Left lobe of liver (tissue), 2 donors: ENCODE results near the gene TMEM117. TPM values are rescaled to one million over a fixed set of nuclear protein-coding genes. Genes with fewer than 3 reads are reported as not detected.
A peak's percentile ranks its signal among the peaks of the same experiment; 100 is the strongest.
"Not testable (repeated sequence)": the region's sequence is repeated elsewhere in the genome, so short reads cannot be mapped to it uniquely, and the experiment has no call there.

ENCODE experiments used
- ATAC-seq: fragments of 200-7000 bp; cut with Tn5 transposase; one replicate; pipeline ENCODE4 v1.9.1; 2020; ENCODE audit warnings: mild to moderate bottlenecking, moderate library complexity
- DNase-seq: peaks from one replicate; pipeline ENCODE4 v3.0.0-alpha.2; 2020; ENCODE audit warnings: low spot score
- total RNA-seq: library from RNA; stranded (reverse); gene quantifications from one replicate; pipeline ENCODE4 v1.2.1, GENCODE V29; 2021
- donor health status: DM: no; HTN: no; CAD: no; lungs with moderate emphysema.
- donor health status: DM: no; HTN: yes; CAD: no.

Gene TMEM117
- total RNA-seq, 1 donor from 2014 or later = 2.8 TPM

DNA sequence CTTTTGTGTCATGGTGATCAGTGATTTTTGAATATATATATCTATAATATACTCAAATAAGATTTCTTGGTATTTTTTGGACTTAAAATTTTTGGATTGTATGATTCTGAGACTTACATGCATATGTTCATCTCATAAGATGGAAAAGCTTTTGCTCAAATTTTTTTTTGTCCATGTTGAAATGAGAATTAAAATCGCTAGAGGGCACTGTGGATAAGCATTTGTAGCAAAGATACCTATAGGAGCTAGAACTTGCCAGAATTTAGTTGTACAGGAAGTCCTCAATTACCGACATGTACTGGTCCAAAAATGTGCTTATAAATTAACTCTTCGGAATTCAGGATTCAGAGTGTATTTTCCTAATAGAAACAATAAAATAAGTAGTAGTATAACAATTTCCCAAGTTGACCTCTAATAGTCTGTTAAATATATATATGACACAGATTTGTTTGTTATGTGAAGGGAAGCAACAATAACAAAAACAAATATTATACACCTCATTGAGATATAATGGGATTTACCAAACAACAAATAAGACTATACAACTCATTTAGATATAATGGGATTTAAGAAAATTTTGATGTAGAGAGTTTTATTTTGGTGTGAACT is 179.6 kb downstream of the TMEM117 start:
- DNase-seq (no peak), ATAC-seq (peak; percentile 71)

DNA sequence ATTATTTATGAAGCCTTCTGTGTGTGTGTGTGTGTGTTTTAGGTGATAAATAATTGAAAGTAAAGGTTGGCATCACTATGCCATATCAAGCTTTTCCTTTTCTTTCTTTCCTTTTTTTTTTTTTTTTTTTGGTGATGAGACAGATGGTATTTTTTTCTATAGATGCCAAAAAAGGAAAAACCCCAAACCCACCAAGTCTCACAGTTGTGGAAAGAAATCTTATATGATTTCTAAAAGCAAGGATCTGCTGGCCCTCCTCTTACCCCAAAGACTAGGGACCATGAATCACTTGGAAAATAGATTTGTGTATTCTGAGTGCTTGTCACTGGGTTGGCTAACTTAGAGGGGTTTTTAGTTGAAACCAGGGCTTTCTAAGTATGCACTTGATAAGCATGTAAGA is 181.3 kb downstream of the TMEM117 start:
- ATAC-seq = no peak
- DNase-seq = no peak

DNA sequence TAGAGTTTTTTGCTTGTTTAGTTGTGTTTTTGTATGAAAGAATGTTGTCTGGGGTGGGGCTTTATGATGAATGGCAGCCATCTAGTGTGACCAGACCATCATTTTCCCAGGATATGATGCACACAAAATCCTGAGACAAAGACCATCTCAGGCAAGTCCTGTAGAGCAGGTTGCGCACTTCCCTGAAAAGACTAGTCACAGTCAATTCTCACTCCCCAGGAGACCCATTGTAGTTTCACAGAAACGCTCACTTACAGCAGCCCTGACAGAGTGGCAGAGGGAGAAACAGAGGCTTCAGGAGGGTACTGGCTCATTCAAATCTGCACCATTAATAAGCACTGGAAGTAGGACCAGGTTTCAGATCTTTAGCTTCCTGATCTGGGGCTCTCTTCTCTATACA is 183.2 kb downstream of the TMEM117 start:
- no peak for DNase-seq
- ATAC-seq = no peak

- DNase-seq (no peak), ATAC-seq (no peak)
Measured at GRCh38 chr12:44020555-44020954, 184.7 kb downstream of the TMEM117 start.

- ATAC-seq (no peak), DNase-seq (no peak)
Measured at GRCh38 chr12:44021471-44021971, 185.6 kb downstream of the TMEM117 start.

GRCh38 chr12:44025499-44025898 is 189.6 kb downstream of the TMEM117 start:
- DNase-seq (no peak), ATAC-seq (no peak)

GRCh38 chr12:44026046-44026445 is 190.2 kb downstream of the TMEM117 start:
- DNase-seq (no peak), ATAC-seq (no peak)

GRCh38 chr12:44026926-44027325 is 191.0 kb downstream of the TMEM117 start:
- ATAC-seq, DNase-seq: not testable (repeated sequence)

DNA sequence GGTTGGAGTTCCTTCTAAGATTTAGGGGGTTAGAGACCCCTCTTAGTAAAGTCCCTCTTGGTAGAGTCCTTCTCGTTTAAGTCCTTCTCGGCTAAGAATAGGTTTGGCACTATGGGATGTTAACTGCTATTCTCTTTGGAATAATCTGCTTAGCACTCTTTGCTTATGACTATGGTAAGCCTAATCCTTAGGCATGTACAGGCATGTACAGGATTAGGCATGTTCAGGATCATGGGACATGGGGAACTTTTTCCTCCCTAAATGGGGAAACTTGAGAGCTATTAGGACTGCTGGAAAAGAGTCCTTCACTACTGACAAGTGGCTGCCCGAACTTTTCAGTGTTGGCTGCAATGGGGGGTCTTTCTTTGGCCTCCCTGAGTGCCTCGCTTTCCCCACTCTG is 193.3 kb downstream of the TMEM117 start:
- no peak for DNase-seq
- ATAC-seq = no peak

DNA sequence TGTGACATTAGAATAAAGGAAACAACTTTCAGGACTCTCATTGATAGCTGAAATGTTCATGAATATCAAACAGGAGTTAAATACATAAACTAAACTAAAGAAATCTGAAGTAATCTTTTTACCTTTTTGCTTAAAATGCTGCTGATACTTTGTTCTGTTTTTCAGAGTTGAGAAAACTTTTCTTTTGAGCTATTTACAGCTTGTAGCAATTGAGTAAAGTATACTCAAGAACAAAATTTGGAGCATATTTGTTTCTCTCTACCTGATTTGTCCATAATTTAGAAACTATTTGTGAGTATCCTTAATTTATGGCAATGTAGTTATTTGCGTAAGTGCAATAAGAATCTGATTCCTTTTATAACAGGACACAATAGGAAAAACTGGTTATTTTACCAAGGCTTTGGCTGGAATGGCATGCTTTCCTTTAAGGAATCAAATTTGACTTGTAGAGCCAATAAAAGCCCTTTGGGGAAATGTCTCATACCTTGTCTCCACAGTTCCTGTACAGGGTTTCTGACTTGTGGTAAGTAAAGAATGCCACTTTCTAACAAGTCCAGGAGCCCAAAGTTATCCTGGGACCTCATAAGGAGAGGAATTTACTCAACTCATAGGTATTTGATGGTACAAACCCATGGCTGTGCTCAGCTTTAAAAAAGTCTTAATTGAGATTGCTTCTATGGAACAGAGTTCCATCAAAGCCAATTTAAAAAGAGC is 195.7 kb downstream of the TMEM117 start:
- no peak for ATAC-seq
- DNase-seq = no peak

- DNase-seq = no peak
- no peak for ATAC-seq
Measured at GRCh38 chr12:44034906-44035305, 199.0 kb downstream of the TMEM117 start.

GRCh38 chr12:44036875-44037443 is 201.1 kb downstream of the TMEM117 start:
- DNase-seq (no peak), ATAC-seq (no peak)

DNA sequence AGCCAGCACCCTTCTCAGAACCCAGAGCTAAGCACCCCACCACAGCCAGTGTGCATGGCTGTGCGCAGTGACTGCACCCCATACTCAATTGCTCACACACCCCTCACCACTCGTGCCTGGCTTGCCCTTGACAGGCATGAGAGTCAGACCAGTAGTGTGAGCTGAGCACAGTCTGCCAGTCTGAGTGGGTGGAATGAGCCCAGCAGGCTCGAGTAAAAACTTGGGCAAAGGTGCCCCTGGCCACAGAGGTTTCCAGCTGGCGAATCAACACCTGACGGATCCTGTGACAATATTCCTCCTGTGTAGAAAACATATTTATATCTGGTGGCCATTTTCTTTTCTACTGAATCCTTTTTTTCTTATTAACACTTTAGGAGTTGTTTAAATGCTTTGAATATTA is 202.5 kb downstream of the TMEM117 start:
- no peak for ATAC-seq
- DNase-seq = no peak

- DNase-seq, ATAC-seq: not testable (repeated sequence)
Measured at GRCh38 chr12:44044491-44044890, 208.6 kb downstream of the TMEM117 start.

- DNase-seq (no peak), ATAC-seq (no peak)
Measured at GRCh38 chr12:44046732-44047417, 211.0 kb downstream of the TMEM117 start.

DNA sequence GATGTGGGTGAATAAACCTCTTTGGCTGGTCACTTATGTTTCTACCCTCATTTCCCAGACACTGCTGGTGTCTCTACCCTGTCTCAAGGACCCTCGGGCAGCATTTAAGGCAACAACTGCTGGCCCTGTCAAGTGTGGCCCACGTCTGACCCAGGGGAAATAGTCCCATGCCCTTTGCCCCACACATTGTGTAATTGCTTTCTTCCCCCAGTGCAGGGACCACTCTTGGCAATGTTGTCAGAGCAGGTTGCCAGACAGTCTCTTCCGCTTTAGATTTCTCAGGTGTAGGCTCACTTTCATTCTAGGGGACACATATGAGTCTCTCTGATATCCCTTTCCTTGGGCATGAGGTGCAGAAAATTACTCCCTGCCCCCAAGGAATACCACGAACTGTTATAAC is 216.7 kb downstream of the TMEM117 start:
- no peak for DNase-seq
- ATAC-seq = peak; percentile 48

DNA sequence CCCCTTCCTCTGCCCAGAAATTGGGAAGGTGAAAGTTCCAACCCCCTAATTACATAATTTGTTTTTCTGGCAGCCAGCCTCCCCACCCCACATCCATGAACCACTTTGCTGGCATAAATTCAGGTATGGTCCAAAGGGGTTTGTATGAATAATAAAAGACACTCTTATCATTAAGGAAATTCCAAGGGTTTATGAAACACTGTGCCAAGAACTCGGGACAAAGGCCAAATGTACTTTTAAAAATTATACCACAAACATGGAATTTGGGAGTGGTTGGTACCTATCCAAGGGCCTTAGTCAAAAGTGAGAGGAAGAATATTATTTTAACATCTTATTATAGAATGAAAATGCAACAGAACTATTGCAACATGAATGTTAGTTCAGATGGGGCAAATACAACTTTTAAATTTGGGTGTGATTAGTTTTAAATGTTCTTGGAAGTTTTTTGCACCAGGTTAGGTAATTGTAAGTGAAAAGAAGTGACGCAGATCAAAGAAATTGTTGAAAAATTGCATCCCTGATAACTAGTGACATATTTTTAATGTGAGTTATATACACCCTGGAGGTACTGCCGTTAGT is 217.8 kb downstream of the TMEM117 start:
- no peak for DNase-seq
- no peak for ATAC-seq

GRCh38 chr12:44054281-44054680 is 218.4 kb downstream of the TMEM117 start:
- DNase-seq (no peak), ATAC-seq (no peak)

- DNase-seq (no peak), ATAC-seq (no peak)
Measured at GRCh38 chr12:44058366-44058765, 222.5 kb downstream of the TMEM117 start.

GRCh38 chr12:44059476-44059875 is 223.6 kb downstream of the TMEM117 start:
- ATAC-seq = no peak
- no peak for DNase-seq

DNA sequence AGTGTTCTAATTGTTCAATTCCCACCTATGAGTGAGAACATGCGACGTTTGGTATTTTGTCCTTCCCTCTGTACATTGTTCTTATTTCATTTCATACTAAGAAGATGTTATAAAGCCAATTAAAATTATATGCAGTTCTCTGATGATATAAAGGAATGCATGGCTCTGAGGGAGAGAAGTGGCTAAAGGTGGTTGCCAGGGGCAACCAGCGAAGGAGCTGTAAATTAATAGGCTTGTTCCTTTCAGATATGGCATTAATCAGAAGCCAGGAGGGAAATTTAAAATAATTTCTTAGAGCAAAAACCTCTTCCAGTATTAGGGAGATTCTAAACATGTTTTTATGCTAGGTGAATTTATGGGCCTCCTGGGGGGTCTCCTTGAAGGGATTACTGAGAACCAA is 227.8 kb downstream of the TMEM117 start:
- ATAC-seq = no peak
- DNase-seq = no peak
